Stimulated activated CD4-positive, alpha-beta T cell treated with anti-CD3 and anti-CD28 coated beads, Interleukin-15, amount 100 ng/mL, for 24 hours (primary cell): ENCODE measurements around the gene ZNF559.
A peak's percentile ranks its signal among the peaks of the same experiment; 100 is the strongest.
"Not testable (repeated sequence)": the region's sequence is repeated elsewhere in the genome, so short reads cannot be mapped to it uniquely, and the experiment has no call there.

Experiments
- DNase-seq: peaks from one replicate; pipeline ENCODE4 v3.0.0-alpha.2; 2020

Gene ZNF559

DNA sequence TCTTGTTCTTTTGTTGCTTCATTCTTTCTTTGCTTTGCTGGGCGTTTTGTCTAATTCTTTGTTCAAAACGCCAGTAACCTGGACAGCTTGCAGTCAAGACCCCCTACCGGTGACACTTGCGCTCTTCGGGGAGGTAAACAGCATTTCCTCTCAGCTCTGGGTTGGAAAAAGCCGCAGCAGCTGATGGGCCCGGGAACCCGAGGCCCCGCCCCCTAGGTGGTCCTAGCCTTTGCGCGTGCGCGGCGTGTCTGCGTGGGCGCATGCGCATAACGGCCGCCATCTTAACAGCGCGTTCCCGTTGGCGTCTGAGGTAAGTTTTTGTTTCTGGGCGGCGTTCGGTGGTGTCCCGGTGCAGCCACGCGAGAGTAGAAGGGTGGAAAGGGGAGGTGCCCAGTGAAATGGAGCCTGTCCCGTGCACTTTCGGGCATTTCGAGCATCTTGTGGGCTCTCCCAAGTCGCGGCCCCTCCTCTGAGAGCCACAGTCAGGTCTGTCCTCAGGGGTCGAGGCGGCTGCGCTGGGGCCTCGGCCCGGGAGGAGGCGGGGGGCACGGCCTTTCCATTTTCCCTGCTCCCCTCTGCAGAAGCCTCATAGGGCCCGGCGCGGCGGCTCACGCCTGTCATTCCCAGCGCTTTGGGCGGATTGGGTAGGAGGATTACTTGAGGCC is at the start of gene ZNF559:
Gene ZNF559, plus strand, starts transcription at position 261 of the 665 bp plus-strand sequence. CDS start 14,371 bp downstream, outside the sequence.
- DNase-seq, result peak; percentile 95

DNA sequence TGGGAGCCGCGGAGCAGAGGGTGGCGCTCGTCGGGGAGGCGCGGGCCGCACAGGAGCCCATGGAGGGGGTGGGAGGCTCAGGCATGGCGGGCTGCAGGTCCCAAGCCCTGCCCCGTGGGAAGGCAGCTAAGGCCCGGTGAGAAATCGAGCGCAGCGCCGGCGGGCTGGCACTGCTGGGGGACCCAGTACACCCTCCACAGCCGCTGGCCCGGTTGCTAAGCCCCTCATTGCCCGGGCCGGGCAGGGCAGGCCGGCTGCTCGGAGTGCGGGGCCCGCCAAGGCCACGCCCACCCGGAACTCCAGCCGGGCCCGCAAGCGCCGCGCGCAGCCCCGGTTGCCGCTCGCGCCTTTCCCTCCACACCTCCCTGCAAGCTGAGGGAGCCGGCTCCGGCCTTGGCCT is 40.5 kb upstream of the ZNF559 start:
- DNase-seq, result peak; percentile 12

DNA sequence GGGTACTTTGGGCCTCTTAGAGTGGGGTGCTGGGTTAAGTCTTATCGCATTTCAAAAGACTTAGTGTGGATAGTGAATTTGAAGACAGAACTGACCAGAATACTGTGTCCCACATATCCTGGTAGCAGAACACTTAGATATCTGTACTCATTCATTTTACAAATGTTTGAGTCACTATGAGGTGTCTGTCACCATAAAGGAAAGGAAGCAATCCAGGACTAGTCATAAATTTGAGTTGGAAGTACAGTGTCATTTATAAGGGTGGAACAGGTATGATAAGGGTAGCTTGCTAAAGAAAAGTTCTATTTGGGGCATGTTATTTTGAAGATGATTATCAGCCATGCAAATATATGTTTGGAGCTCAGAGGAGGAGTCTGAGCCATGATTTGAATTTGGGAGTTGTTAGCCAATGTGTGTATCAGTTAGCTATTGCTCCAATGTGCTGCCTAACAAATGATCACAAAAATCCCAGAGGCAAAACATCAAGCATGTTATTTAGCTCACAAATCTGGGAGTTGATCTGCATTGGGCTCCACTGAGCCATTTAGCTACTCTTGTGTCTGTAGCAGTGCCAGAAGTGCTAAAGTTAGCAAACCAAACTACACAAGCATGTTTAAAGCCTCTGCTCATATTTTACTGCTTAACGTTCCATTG is 34.6 kb upstream of the ZNF559 start:
- DNase-seq, result no peak

DNA sequence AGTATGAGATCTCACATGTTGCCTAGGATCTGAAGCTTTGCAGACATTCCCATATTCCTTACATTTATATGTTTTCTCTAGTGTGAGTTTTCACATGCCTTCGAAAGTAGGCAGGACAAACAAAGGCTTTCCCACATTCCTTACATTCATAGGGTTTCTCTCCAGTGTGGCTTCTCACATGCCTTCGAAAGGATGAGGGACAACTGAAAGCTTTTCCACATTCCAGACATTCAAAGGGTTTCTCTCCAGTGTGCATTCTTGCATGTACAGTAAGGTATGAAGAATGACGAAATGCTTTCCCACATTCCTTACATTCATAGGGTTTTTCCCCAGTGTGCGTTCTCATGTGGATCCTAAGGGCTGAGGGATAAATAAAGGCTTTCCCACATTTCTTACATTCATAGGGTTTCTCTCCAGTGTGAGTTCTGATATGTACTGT is 28.5 kb upstream of the ZNF559 start:
- DNase-seq, result no peak

DNA sequence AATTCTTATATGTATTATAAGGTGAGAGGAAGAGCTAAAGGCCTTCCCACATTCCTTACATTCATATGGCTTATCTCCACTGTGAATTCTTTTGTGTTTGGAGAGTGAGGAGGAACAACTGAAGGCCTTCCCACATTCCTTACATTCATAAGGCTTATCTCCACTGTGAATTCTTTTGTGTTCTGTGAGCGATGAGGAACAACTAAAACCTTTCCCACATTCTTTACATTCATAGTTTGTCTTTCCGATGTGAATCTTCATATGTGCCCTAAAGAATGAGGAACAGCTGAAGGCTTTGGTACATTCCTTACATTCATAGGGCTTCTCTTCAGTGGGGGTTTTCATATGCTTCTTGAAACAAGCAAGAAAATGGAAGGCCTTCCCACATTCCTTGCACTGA is 27.6 kb upstream of the ZNF559 start:
- DNase-seq, result no peak

DNA sequence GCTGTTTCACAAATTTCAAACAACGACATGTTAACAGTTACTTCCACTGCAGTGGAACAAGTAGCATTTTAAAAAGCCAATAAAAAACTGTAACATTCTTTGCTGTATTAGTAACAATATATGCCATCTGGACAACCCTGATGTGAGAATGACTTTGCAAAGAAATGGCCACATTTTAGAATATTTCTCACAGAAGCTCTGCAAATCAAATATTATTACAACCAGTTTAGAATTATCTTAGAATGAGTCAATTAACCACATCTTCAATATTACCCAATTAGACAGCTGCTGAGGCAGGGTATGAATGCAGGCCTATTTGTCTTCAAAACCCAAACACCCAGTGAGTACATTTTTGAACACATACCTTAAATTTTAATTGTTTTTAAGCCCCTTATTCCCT is 17.5 kb upstream of the ZNF559 start:
- no peak for DNase-seq

DNA sequence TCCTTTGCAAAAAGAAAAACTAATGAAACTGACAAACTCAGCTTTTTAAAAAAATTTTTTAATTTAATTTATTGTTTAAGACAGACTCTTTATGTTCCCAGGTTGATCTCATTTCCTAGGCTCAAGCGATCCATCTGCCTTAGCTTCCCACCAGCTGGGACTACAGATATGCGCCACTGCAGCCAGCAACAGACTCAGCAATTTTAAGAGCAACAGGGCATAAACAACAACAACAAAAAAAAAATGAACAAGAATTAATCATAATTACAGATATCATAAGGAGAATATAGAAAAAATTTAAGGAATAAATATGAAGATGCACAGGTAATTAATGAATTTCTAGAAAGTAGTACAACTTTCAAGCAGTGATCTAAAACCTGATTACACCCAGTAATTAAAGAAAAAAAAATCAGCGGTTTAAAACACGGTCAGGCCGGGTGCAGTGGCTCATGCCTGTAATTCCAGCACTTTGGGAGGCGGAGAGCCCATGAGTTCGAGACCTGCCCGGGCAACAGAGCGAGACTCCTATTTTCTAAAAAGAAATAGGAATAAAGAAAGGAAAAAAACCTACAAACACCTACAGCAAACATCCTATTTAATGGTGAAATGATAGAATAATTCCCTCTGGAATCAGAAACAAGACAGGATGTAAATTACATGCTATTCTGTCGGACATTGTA is 15.7 kb upstream of the ZNF559 start:
- DNase-seq, result no peak

DNA sequence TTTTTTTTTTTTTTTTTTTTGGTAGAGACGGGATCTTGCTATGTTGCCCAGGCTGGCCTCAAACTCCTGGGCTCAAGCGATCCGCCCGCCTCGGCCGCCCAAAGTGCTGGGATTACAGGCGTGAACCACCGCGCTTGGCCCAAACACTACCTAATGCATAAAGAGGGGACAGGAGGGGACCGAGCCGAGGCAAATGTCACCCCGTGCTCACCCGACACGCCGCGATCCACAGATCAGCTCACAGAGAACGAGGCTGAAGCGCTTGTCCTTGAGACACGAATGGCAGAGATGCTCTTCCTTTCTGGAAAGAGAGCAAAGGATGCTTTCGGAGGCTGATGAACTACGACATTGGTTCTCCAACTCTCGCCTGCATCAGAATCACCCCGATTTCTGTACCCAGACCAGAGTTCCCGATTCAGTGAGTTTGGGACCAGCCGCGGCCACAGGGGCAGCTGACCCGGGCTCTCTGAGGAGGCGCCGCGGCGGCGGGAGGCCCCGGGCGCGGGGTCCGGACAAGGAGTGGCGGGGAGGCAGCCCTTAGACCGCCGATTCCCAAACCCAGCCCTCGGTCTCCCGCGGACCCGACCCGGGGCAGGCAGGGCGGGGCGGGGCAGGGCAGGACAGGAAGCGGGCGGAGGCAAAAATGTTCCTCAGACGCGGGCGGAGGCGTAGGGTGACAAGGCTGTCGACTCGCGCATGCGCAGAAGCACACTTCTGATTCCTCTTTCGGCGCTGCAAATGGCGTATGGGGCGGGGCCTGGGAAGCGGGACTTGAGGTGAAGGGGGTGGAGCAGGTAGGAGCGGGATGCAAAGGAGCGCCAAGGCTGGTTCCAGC is 14.6 kb upstream of the ZNF559 start, which contains the start of gene ZNF699:
Gene ZNF699, minus strand, starts transcription at position 700 of the 835 bp plus-strand sequence. CDS start 4,719 bp downstream, outside the sequence.
- DNase-seq, result peak; percentile 99

DNA sequence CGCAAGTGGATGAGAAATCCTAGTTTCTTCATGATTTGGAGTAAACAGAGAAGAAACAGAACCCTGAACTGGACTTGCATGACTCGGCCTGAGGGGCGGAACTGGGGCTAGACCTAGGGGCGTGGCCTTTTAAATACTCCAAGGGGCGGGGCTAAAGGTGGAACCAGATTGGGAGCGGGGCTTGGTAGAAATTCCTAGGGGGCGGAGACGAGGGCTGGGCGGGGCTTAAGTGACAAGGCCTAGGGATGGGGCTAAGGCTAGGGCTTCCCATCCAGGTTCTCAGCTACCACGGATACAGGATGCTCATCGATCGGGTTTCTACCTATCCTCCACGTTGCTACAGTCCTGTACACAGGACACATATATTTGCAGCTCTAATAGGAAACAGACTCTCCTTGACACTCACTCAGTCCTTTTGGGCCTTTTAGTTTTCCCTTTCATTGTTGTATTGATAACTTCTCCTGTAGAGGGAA is 14.0 kb upstream of the ZNF559 start:
- peak; percentile 89 for DNase-seq

DNA sequence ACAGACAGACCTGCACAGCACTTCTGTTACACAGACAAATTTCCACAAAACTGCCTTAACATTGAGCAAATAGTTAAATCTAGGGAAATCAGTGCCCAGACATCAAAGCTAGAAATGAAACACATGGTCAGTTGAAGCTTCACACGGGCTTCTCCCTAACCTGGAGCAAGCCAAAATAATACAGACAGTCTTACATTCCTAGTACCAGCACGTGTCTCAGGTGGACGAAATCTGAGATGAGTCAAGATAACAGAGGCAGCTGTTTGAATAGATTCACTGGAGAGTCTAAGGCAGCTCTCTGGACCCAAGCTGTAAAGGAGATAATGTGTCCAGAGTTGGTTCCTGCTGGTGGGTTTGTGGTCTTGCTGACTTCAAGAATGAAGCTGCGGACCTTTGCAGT is 10.2 kb upstream of the ZNF559 start:
- no peak for DNase-seq

DNA sequence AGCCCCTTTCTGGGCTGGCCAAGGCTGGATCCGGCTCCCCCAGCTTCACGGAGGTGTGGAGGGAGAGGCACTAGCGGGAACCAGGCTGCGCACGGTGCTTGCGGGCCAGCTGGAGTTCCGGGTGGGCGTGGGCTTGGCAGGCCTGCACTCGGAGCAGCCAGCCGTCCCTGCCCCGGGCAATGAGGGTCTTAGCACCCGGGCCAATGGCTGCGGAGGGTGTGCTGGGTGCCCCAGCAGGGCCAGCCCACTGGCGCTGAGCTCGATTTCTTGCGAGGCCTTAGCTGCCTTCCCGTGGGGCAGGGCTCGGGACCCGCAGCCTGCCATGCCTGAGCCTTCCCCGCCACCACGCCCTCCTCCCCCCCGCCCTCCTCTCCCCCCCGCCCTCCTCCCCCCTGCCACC is 2.6 kb upstream of the ZNF559 start:
- DNase-seq, result no peak

DNA sequence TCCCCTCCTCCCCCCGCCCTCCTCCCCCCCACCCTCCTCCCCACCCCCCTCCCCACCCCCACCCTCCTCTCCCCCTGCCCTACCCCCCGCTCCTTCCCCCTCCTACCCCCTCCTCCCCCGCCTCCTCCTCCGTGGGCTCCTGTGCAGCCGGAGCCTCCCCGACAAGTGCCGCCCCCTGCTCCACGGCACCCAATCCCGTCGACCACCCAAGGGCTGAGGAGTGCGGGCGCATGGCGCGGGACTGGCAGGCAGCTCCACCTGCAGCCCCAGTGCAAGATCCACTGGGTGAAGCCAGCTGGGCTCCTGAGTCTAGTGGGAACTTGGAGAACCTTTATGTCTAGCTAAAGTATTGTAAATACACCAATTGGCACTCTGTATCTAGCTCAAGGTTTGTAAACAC is 2.2 kb upstream of the ZNF559 start:
- DNase-seq, result not testable (repeated sequence)

DNA sequence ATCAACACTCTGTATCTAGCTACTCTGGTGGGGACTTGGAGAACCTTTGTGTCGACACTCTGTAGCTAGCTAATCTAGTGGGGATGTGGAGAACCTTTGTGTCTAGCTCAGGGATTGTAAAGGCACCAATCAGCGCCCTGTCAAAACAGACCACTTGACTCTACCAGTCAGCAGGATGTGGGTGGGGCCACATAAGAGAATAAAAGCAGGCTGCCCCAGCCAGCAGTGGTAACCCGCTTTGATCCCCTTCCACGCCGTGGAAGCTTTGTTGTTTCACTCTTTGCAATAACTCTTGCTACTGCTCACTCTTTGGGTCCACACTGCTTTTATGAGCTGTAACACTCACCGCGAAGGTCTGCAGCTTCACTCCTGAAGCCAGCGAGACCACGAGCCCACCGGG is 1.8 kb upstream of the ZNF559 start:
- not testable (repeated sequence) for DNase-seq

DNA sequence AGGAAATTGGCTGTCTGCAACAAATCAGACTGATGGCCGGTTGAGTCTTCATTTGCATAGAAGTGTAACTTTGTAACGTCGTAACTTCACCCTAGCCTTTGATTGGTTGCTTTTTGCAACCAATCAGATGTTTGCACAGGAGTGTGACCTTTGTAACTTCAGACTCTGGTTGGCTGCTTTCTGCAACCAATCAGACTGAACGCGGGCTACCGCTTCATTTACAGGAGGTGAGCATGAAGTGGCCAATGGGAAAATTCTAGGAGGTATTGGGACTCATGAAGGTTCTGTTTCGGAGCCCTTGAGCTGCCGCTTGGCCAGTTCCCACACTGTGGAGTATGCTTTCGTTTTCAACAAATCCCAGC is 441 bp upstream of the ZNF559 start:
- peak; percentile 48 for DNase-seq

DNA sequence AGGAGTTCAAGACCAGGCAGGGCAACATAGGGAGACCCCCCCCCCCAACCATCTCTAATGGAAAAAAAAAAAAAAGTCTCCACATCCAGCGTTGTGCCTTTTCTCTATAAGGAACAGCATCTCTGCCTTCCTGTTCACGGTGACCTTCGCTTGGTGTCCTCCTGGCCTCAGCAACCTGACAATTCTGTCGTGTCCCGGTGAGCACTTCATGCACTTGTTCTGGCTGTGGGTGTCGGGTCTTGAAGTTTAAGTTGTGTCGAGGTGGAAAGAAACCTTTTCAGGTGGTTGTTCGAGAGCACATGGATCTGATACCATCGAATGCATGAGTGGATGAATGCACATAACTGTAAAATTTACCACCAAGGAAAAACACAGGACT is 594 bp downstream of the ZNF559 start:
- no peak for DNase-seq

DNA sequence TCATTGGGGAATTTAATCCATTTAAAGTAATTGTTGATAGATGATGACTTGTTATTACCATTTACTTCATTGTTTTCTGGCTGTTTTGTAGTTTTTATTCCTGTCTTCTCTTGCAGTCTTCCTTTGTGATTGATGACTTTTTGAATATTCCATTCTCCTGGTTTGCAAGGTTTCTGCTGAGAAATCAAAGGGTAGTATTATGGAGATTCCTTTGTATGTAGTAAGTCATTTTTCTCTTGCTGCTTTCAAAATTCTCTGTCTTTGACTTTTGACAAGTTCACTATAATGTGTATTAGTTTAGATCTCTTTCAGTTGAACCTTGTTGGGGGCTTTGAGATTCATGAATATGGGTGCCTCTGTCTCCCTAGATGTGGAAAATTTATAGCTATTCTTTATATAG is 6.0 kb downstream of the ZNF559 start:
- no peak for DNase-seq

DNA sequence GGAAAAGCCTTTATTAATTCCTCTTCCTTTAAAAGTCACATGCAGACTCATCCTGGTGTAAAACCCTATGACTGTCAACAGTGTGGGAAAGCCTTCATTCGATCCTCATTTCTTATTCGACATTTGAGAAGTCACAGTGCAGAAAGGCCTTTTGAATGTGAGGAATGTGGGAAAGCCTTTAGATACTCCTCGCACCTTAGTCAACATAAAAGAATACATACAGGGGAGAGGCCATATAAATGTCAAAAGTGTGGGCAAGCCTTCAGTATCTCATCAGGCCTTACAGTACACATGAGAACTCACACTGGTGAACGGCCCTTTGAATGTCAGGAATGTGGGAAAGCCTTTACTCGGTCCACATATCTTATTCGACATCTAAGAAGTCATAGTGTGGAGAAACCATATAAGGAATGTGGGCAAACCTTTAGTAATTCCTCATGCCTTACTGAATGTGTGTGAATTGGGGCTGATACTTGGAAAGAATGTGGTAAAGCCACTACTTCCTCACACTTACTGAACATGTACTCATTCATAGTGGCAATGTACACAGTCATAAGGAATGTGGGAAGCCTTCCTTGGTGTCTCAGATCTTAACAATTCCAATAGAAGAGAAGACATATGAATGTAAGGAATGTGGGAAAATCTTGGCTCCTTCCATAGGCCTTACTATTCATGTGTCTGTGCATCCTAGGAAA is 18.8 kb downstream of the ZNF559 start:
- DNase-seq, result no peak

DNA sequence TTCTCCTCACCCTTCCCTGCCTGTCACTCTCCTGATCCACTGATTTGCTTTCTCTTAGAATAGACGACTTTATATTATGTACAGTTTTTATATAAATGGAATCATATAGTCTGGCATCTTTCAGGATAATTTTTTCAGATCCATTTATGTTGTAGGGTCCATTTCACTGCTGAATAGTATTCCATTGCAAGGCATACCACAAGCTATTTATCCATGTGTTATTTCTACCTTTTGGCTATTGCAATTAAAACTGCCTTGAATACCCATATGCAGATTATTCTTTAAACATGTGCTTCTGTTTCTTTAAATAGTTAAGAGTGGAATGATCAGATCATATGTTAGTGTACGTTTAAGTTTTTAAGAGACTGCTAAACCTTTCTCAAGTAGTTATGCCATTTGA is 21.0 kb downstream of the ZNF559 start:
- DNase-seq, result no peak

DNA sequence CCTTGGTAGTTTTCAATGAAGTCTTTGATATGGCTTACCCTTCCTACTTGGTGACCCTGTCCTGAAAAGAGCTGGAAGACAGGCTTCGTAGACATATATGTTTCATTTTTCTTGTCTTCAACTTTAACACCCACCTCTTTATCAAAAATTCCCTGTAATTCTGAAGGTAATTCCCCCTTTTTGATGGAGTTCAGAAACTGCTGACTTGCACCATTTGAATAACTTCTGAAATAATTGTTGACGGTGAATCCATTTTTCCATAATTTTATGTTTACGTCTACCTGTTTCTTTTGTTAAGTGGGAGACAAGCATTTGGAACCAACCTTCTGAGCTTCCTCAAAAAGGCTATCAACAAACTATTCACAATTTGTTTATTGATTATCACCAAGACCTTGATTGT is 24.3 kb downstream of the ZNF559 start:
- DNase-seq, result no peak

DNA sequence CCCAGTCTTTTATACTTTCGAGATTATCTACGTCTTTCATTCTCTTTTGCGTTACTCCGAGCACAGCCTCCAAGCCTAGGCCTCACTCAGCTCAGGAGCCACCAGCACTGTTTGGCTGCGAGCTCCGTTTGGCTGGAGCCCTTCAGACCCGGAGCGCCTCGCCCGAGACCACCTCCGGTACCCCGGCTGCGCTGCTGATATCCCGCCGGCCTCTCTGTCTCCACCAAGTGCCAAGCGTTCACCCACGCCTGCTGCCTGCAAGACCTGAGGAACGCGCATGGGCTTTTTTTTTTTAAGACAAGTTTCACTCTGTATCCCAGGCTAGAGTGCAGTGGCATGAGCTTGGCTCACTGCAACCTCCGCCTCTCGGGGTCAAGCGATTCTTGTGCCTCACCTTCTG is 24.7 kb downstream of the ZNF559 start:
- DNase-seq, result no peak

DNA sequence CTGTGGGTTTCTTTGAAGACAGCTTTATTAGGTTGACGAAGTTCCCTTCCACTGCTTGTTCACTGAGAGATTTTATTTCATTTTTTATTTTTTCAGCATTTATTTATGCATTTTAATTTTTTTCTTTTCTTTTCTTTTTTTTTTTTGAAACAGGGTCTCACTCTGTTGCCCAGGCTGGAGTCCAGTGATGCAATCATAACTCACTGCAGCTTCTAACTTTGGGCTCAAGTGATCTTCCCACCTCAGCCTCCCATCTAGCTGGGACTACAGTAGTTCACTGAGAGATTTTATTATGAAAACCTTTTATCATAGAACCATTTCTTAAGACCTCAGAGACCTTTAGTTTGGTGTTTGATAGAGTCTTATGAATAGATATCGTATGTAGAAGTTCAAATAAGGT is 28.5 kb downstream of the ZNF559 start:
- DNase-seq, result no peak

DNA sequence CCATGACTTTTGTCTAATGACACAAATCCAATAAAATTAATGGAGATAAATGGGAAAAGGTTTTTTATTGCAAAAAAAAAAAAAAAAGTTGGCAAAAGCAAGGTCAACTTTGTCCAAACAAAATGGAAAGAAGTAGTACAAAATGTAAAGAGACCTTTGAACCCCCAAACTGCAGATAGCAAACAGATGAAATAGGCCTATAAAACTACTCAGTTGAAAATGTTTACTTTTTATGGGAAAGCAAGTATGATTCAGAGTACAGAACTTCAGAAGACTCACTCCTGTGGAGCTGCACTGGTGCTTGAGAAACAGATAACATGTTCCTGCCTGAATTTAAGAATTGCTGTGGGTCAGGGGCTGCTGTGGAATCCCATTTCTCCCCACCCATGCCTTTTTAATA is 29.0 kb downstream of the ZNF559 start:
- no peak for DNase-seq

DNA sequence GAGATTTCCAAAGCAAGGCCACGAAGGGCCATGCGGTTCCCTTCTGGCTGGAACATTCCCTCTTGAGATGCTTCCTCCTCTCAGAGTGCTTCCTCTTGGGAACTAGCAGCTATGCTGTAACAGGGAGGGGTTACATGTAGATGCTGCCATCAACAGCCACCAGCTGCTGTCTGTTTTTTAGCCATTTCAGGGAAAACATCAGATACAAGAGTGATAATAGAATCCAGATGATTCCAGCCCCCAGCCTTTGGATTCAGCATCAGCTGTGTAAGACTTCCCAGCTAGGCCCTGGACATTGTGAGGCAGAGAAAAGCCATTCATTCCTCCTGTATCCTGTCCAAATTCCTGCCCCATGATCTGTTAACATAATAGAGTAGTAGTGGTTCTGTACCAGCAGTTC is 30.7 kb downstream of the ZNF559 start:
- DNase-seq, result no peak
